CD4-positive, alpha-beta T cell treated with Interleukin-1 beta for 1 hour (primary cell): Measurements from ENCODE around the gene CC2D1A.

Experiments
- DNase-seq, 2 donors: peaks; one replicate each; pipeline ENCODE4 v3.0.0-alpha.2; 2020 to 2022

The CC2D1A gene

DNA sequence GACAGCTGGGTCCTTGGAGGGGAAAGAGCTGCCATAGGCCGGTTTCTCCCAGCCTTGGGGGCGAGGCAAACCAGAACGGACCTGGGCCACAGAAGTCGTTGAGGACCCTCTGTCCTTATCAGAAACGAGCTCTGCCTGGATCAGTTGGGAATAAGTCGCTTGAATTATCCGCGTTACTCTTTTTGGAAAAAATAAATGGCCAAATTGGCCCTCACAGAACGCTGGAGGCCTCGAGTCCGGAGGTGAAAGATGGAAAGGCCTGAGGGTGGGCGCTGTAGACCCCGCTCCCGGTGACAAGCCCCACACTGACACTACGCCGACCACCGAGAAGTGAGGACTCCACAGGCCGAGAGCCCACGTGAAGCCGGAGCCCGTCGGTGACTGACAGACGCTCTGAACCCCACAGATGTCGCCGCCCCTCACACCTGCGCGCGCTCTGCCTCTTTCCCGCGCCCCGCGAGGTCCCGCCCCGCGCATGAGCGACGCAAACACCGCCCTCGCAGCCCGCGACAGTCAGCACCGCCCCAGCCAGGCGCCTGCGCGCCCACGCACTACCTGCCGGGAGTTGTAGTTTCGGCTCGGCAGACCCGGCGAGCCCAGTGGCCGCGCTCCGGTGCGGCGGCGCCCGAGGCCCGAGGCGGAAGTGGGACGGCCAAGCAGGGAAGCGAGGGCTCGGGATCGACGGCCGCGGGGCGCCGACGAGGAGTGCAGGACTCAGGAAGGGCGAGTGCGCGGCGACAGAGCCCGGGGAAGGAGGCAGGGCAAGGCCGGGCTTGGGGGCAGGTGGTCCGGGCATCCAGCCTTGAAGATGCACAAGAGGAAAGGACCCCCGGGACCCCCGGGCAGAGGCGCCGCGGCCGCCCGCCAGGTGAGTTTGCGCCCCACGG lies at the start of gene CC2D1A, which contains the start of gene BRME1:
TSS of gene CC2D1A (plus strand) at position 568 of the 887 bp plus-strand sequence. CDS start at position 809, 241 bp downstream.
TSS of gene BRME1 (minus strand) at position 484 of the 887 bp plus-strand sequence. CDS start 1,225 bp downstream, outside the sequence.
- peak; percentile 94 to 95 for DNase-seq

DNA sequence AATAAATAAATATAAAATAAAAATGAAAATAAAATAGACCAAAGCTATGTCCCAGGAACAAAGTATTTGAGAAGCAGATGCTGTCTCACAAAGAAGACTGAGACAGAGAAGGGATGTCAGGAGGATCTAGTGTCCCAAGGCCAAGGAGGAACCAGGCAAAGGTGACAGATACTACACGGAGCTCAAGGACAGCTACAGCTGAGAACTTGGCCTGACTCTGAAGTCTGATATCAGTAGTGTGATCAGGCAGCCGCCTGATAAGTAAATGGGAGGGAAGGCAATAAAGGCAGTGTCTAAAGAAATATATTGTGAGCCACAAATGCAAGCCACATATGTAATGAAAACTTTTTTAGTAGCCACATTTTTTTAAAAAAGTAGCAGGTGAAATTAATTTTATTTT lies 49.5 kb upstream of the CC2D1A start:
- no peak for DNase-seq

GRCh38 chr19:13859361-13859880 lies 46.6 kb upstream of the CC2D1A start:
- no peak for DNase-seq

- no peak for DNase-seq
These were observed 45.2 kb upstream of the CC2D1A start for GRCh38 chr19:13860679-13861391.

GRCh38 chr19:13861392-13861713 lies 44.6 kb upstream of the CC2D1A start:
- DNase-seq: no peak

GRCh38 chr19:13861714-13862531 lies 44.1 kb upstream of the CC2D1A start:
- DNase-seq: peak; percentile 91 to 93

GRCh38 chr19:13864046-13864666 lies 41.8 kb upstream of the CC2D1A start:
- DNase-seq: no peak

- DNase-seq: no peak
These were observed 41.1 kb upstream of the CC2D1A start for GRCh38 chr19:13864667-13865570.

GRCh38 chr19:13865571-13866462 lies 40.2 kb upstream of the CC2D1A start:
- DNase-seq: no peak

GRCh38 chr19:13866463-13867046 lies 39.4 kb upstream of the CC2D1A start:
- DNase-seq: no peak

DNA sequence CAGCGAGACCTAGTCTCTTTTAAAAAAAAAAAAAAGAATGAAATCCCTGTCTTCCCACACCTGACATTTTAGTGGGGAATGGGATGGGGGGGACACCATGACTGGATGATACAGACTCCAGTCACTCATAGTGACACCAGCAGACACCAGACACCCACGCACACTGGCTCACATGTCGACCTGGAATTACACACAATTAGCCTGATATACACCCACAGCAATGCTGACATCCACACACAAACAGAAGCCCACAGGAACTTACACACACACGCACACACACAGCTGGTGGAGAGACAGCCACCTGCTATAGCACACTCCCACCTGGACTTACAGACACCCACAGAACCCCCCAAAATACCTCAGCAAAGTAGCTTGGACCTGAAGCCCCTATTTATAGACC lies 37.3 kb upstream of the CC2D1A start:
- DNase-seq: no peak

GRCh38 chr19:13869281-13869680 lies 36.7 kb upstream of the CC2D1A start:
- no peak for DNase-seq

DNA sequence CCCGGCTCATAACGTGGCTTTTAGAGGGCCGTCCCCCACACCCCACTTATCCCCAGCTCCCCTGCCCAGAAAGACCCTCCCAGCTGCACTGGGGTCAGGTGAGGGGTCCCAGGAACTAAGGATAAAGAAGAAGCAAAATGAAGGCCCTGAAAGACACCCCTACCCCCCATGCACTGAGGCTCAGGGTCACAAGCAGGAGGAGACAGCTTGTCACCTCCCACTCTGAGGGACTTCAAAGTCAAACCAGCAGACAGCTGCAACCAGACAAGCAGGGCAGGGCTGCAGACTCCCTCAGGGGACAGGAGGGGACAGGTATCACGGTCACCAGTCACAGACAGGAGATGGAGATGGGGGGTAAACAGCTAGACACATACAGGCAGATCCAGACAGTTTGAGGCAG lies 35.1 kb upstream of the CC2D1A start:
- DNase-seq: no peak

DNA sequence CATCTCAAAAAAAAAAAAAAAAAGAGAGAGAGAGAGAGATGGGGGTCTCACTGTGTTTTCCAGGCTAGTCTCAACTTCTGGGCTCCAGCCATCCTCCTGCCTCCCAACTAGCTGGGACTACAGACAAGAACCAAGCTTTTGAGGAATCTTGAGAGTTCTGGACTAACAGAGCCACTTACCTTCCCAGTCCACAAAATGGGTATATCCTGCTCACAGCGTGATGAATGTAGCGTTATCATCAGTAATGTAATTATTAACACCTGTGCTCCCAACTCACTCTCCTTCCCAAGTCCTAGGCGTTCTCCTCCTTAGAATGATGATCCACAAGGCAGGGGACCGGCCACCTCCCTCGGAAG lies 33.7 kb upstream of the CC2D1A start:
- no peak for DNase-seq

GRCh38 chr19:13872695-13873389 lies 33.2 kb upstream of the CC2D1A start:
- peak; percentile 27 to 32 for DNase-seq

DNA sequence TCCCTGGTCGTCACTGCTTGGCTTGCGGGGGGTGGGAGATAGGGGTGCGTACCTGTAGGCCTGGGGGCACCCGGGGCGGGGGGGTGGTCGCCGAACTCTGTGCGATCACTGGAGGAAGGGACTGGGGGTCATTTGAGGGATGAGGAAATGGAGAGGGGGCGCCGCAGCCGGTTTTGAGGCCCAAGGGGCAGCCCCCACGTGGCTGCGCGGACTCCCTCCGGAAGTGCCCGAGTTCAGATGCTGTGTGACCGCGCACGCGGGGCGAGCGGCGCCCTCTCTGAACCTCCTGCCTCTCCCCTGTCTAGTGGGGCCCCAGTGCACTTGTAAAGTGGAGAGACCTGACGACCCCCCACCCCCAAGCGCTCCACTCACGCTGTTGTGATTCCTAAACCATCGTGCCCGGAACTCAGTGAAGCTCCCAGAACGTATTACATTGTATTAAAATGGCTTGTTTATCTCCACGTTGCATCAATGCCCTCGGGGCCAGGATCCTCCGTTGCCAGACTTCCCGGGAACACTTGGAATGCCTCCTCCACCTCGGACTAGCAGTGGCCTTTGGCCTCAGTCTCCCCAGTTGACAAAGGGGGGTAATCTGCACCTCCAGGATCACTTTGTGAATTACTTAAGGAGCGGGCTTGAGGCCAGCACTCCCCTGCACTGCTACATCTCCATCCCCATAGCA lies 32.0 kb upstream of the CC2D1A start:
- DNase-seq: no peak

GRCh38 chr19:13875824-13876223 lies 30.2 kb upstream of the CC2D1A start:
- DNase-seq: no peak

DNA sequence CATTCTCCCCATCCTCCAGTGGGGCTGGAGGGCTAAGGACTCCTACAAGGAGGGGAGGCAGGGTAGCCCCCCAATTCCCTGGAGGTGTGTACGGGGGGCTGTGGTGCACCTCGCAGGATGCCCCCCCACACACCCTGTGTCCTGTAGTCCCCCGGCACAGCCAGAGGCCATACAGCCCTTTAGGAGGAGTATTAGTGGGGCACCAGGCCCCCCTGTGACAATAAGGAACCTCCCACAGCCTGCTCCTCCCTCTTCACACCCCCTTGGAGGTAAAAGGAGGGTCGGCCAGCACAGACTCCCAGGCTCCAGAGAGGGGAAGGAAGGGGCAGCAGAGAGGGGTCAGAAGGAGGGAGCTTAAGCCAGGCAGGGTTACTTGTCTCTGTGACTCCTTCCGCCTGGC lies 29.2 kb upstream of the CC2D1A start, which contains the start of gene NANOS3:
TSS of gene NANOS3 (plus strand) at position 301 of the 400 bp plus-strand sequence. CDS start 115 bp downstream, outside the sequence.
- no peak for DNase-seq

DNA sequence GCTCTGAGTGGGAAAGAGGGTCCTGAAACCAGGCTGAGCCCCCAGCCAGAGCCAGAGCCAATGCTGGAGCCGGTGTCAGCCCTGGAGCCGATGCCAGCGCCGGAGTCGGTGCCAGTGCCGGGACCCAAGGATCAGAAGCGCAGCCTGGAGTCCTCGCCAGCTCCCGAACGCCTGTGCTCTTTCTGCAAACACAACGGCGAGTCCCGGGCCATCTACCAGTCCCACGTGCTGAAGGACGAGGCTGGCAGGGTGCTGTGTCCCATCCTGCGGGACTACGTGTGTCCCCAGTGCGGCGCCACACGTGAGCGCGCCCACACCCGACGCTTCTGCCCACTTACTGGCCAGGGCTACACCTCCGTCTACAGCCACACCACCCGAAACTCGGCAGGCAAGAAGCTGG lies 28.7 kb upstream of the CC2D1A start:
- no peak for DNase-seq
